NCI-H2196 (cell line): Measurements from ENCODE around the gene BMPR2.

Source experiments
- DNase-seq: peaks from one replicate; lab custom pipeline; 2025; ENCODE audit not compliant: unreplicated experiment; lab: John Stamatoyannopoulos, UW

Gene BMPR2

DNA sequence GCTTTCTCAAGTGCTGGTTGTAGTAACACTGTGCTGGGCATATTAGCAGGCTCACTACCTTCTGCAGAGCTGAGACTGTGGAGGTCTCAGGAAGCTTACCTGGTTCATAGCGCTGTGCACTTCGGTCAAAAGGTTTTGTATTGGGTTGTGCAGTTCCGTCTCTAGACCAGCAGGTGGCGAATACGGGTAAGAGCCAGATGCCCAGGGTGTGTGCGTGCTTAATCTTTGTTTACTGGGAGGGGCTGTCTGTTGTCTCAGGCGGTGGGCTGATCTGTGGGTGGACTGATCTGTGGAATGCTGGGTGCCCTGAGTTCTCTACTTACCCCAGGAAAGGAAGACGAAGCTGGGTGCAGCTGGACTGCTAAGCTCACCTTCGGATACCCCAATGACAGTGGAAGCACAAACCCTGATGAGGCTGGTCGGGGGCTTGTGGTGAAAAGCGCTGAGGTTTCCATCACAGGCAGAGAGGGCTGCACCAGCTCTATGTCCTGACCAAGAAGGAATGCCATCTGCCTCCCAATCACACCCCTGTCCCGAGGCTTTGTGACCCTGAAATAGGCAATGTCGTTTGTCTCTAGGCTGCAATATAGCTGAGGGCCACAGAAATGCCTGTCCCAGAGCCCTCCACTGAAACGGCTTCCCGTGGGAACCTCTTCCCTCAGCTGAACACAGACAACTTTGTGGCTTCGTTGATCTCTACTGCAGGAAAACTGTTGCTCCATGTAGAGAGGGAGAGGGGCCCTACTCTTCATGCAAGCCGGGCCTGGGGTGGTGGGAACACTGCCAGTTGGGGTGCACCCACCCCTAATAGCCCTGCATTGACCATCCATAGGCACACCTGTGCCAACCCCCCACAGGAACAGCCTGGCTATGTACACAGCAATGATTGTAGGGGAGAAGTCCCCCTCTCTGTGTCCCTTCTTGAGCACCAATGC, 212.8 kb downstream of the BMPR2 start:
- peak; percentile 88 for DNase-seq

DNA sequence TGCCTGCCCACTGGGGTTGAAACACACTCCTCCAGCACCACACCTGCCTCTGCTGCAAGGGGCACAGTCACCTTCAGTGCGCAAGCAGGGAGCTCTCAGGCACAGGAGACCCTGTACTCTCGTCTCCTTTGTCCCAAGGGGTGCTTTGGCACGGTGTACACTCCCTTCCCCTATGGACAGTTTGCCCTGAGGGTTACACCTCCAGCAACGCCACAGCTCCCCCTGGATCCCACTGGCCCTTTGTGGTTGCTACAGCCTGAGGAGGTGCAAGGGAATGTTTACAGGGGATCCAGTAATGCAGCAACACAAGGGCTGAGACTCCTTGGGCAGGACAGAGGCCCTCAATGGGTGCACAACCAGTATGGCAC, 213.4 kb downstream of the BMPR2 start:
- DNase-seq, result no peak

GRCh38 chr2:202592566-202592965, 216.4 kb downstream of the BMPR2 start:
- DNase-seq, result no peak

GRCh38 chr2:202599105-202599504, 223.0 kb downstream of the BMPR2 start:
- DNase-seq, result no peak

DNA sequence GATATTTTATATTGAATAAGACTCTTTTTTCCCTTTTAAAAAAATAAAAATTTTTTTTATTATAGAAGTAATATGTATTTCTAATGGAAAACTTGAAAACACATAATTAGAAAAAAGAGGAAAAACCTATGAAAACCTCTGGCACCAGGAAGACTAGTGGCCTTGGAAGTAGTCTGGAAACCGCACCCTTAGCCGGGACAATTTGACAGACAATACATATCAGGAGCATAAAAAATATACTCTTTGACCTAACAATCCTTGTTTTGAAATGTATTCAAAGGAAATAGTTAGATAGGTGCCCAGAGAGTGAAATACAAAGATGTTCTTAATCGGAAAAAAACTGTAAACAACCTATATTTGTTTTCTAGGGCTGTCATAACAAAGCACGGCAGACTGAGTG, 223.8 kb downstream of the BMPR2 start:
- no peak for DNase-seq

- no peak for DNase-seq
These were observed 228.6 kb downstream of the BMPR2 start for GRCh38 chr2:202604699-202605098.

GRCh38 chr2:202605174-202605573, 229.0 kb downstream of the BMPR2 start:
- DNase-seq, result no peak

DNA sequence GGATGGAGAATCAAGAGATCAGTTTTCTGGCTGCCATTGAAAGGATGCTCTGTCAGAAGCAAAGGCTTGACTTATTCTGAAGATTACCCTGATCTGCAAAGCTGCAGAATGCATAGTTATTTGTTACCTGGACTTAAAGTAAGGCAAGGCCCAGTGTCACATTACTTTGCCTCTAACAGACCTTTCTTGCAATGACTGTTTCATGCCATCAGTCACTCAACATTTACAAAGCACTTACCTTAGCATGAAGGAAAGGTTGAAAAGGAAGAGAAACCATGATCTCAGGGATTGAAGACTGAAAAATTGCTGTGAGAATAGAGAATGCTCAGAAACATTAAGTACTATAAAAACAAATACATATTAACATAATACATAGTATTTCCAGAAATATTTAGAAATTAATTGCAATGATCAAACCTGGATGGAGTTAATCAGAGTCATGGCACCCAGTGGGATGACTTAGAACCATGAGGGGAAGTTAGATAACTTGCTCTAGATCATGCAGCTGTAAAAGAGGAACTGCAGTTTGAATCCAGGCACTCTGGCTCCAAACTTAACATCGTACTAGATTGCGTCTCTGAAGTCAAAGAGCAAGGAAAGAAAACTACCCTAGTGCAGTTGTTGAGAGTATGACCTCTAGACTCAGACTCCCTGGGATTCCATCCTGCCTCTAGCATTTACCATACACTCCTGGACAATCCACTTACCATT, 232.2 kb downstream of the BMPR2 start:
- no peak for DNase-seq

DNA sequence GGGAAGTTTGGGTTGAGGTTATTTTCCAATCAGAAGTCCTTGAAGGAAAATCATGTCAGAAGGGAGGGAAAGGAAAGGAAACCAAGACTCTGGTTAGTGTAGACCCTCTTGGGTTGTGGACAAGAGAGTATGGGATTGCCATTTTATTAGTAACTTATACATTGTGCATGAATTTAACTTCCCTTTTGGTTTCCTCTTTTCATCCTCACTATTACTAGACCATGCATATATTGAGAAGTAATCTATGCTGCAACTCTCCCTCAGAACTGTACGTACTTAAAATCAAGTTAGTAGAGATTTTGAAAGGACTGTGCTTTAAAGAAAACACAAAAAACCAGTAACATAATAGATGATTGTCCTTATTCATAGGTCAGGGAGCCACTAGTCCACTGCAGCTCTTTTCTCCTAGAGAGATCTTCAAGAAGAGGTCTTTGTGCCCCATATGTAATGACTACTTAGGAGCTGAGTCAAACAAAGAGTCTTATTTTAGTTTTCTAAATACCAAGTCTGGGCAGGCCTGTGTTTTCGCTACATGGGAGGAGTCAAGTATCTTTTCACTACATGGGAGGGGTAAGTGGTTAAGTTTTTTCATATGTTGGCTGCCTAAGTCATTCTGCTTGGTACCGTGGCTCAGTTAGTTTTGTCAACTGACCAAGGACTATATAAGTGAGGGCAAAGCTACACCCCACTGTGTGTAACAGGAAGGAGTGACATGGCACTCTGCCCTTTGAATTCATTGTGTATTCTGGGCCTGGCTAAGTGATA, 233.4 kb downstream of the BMPR2 start:
- DNase-seq, result no peak

DNA sequence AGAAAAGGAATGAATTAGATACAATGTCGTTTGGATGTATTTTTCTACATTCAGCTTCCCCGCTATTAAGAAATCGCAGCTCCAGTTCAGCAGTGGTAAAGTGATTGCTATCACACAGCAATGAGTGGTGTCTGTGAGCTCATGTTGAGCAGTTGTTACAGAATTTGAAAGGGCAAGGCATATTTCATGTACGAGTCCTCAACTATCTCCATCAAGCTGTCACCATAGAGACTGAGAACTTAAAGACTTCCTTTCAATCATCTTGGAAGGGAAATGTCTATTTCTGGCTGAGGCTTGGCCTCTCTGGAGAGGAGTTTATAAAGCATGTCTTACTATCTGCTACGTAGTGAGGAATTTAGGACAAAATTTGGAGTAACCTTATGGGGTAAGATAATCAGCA, 234.3 kb downstream of the BMPR2 start:
- no peak for DNase-seq

DNA sequence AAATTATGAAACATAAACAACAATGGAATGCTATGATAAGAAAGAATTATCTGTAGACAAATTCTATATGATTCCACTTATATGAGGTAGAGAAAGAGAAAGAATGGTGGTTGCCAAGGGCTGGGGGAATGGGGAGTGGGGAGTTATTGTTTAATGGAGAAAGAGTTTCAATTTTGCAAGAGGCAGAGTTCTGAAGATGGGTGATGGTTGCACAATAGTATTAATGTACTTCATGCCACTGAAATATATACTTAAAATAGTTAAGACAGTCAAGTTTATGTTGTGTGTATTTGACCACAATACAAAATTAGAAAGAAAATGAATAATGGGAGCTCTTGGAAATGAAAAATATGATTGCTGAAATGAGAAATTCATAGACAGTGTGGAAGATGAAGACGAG, 236.0 kb downstream of the BMPR2 start:
- DNase-seq, result no peak

GRCh38 chr2:202613479-202613878, 237.4 kb downstream of the BMPR2 start:
- DNase-seq, result no peak
